Thymus (tissue), 11 donors: ENCODE results near the gene LRRIQ4. TPM values are rescaled to one million over a fixed set of nuclear protein-coding genes. Genes with fewer than 3 reads are reported as not detected.

Experiments
- DNase-seq, 9 donors: peaks; one replicate each; pipeline ENCODE4 v3.0.0-alpha.2; 2013; ENCODE audit warnings: low spot score in 9 of 9, low read depth in 6 of 9, missing footprints in 1 of 9
- H3K27ac ChIP-seq, 2 donors: one replicate each; pipeline ENCODE4 v1.5.1; 2013; ENCODE audit warnings: control low read depth in 1 of 2, low read depth in 1 of 2, low read length in 1 of 2, mild to moderate bottlenecking in 1 of 2, moderate library complexity in 1 of 2
- H3K27me3 ChIP-seq, 2 donors: one replicate each; pipeline ENCODE4 v1.5.1; 2013; ENCODE audit warnings: low read length in 1 of 2; ENCODE audit not compliant: control insufficient read depth in 2 of 2, insufficient read depth in 1 of 2
- H3K36me3 ChIP-seq, 2 donors: one replicate each; pipeline ENCODE4 v1.5.1; 2013; ENCODE audit warnings: low read length in 1 of 2, mild to moderate bottlenecking in 1 of 2, moderate library complexity in 1 of 2; ENCODE audit not compliant: control insufficient read depth in 2 of 2, insufficient read depth in 2 of 2
- H3K4me1 ChIP-seq, 2 donors: one replicate each; pipeline ENCODE4 v1.5.1; 2013; ENCODE audit warnings: low read length in 2 of 2; ENCODE audit not compliant: control insufficient read depth in 2 of 2, insufficient read depth in 2 of 2
- H3K4me3 ChIP-seq, 2 donors: one replicate each; pipeline ENCODE4 v1.5.1; 2013; ENCODE audit warnings: low read length in 2 of 2, control low read depth in 1 of 2, mild to moderate bottlenecking in 1 of 2
- H3K9me3 ChIP-seq, 2 donors: one replicate each; pipeline ENCODE4 v1.5.1; 2013; ENCODE audit warnings: low read length in 1 of 2, mild to moderate bottlenecking in 1 of 2; ENCODE audit not compliant: control insufficient read depth in 2 of 2, insufficient read depth in 1 of 2
- WGBS: extraction: QIAGEN DNeasy Blood & Tissue Kit; methylation state at CpG from one replicate; pipeline ENCODE4 v1.1.7; 2013; 5-methylcytosine and 5-hydroxymethylcytosine counted together
- polyA plus RNA-seq: library from polyadenylated mRNA; stranded (reverse); fragments of 200-250 nt; gene quantifications from one replicate; pipeline ENCODE4 v1.2.3, GENCODE V29; 2013
- total RNA-seq: library from RNA; stranded (reverse); fragments of 120-200 nt; gene quantifications from one replicate; pipeline ENCODE4 v1.2.4, GENCODE V29; 2013
- donor health status: healthy.

The LRRIQ4 gene
- total and polyA plus RNA-seq, 2 donors = 0.05 to 0.07 TPM

GRCh38 chr3:169772897-169773816 is 39.5 kb upstream of the LRRIQ4 start, which contains the start of gene MYNN:
Gene MYNN, plus strand, starts transcription at chr3:169773396. Its CDS starts 900 bp downstream, at chr3:169774296.
- Histone ChIP-seq H3K27me3 (peaks cover 0 to 2% of the 10 kb centered on the region in 2 donors), H3K9me3 (no peaks in the 10 kb centered on the region)
- WGBS = under 1% methylated on average over 61 of the region's 61 CpGs

GRCh38 chr3:169774186-169774585 is 38.5 kb upstream of the LRRIQ4 start:
- Histone ChIP-seq H3K4me1 (peaks cover 3 to 5% of the 10 kb centered on the region in 2 donors), H3K4me3 (peak overlapping the region; percentile 64 to 83), H3K36me3 (peaks cover 5 to 25% of the 10 kb centered on the region in 2 donors)

More at GRCh38 chr3:169772897-169773816, 39.5 kb upstream of the LRRIQ4 start, which contains the start of gene MYNN:
- peaks cover 0 to 18% of the 10 kb centered on the region in 2 donors for H3K36me3 ChIP-seq
- H3K27ac ChIP-seq = peak within 1 kb of the TSS; percentile 97 to 100
- H3K4me1 ChIP-seq = peaks cover 3 to 5% of the 10 kb centered on the region in 2 donors
- H3K4me3 ChIP-seq = peak within 1 kb of the TSS; percentile 64 to 83
- peak; percentile 89 to 98 (median 93) for DNase-seq

GRCh38 chr3:169777822-169778221 is 34.8 kb upstream of the LRRIQ4 start:
- H3K27me3 ChIP-seq = no peaks in the 10 kb centered on the region
- peaks cover 26 to 55% of the 10 kb centered on the region in 2 donors for H3K36me3 ChIP-seq
- no peak overlapping the region for H3K27ac ChIP-seq
- no peak overlapping the region for H3K4me3 ChIP-seq
- whole genome bisulfite sequencing = 87% methylated on average over 4 of the region's 4 CpGs
- H3K4me1 ChIP-seq = peaks cover 3 to 5% of the 10 kb centered on the region in 2 donors
- H3K9me3 ChIP-seq = no peaks in the 10 kb centered on the region
- no peak for DNase-seq

More at GRCh38 chr3:169774186-169774585, 38.5 kb upstream of the LRRIQ4 start:
- peak overlapping the region in 1 of 2 donors; percentile 97 for H3K27ac ChIP-seq
- DNase-seq = no peak
- H3K9me3 ChIP-seq = no peaks in the 10 kb centered on the region
- peaks cover 0 to 2% of the 10 kb centered on the region in 2 donors for H3K27me3 ChIP-seq
- WGBS = 78% methylated on average over 5 of the region's 5 CpGs

GRCh38 chr3:169780742-169781141 is 31.9 kb upstream of the LRRIQ4 start:
- H3K4me3 ChIP-seq = no peak overlapping the region
- no peak overlapping the region for H3K27ac ChIP-seq
- 24% methylated on average over 2 of the region's 2 CpGs for WGBS
- DNase-seq = no peak
- H3K4me1 ChIP-seq = no peaks in the 10 kb centered on the region
- H3K9me3 ChIP-seq = no peaks in the 10 kb centered on the region
- peaks cover 31 to 66% of the 10 kb centered on the region in 2 donors for H3K36me3 ChIP-seq
- no peaks in the 10 kb centered on the region for H3K27me3 ChIP-seq

GRCh38 chr3:169781209-169781855 is 31.3 kb upstream of the LRRIQ4 start:
- H3K4me3 ChIP-seq = no peak overlapping the region
- H3K4me1 ChIP-seq = no peaks in the 10 kb centered on the region
- DNase-seq = no peak
- H3K36me3 ChIP-seq = peaks cover 31 to 67% of the 10 kb centered on the region in 2 donors
- no peaks in the 10 kb centered on the region for H3K27me3 ChIP-seq
- WGBS = 97% methylated on average over 4 of the region's 4 CpGs
- no peaks in the 10 kb centered on the region for H3K9me3 ChIP-seq
- no peak overlapping the region for H3K27ac ChIP-seq

- Histone ChIP-seq H3K9me3 (no peaks in the 10 kb centered on the region), H3K4me3 (no peak overlapping the region), H3K36me3 (peaks cover 9 to 31% of the 10 kb centered on the region in 2 donors), H3K27ac (no peak overlapping the region), H3K4me1 (no peaks in the 10 kb centered on the region), H3K27me3 (no peaks in the 10 kb centered on the region)
- 99% methylated on average over 4 of the region's 4 CpGs for WGBS
- no peak for DNase-seq
Measured at GRCh38 chr3:169787120-169787519, 25.6 kb upstream of the LRRIQ4 start.

GRCh38 chr3:169787791-169788190 is 24.9 kb upstream of the LRRIQ4 start:
- Histone ChIP-seq H3K27ac (no peak overlapping the region), H3K4me1 (no peaks in the 10 kb centered on the region), H3K4me3 (no peak overlapping the region), H3K27me3 (no peaks in the 10 kb centered on the region), H3K36me3 (peaks cover 5 to 32% of the 10 kb centered on the region in 2 donors), H3K9me3 (no peaks in the 10 kb centered on the region)
- 99% methylated on average over 1 of the region's 1 CpG for WGBS
- no peak for DNase-seq

- DNase-seq = no peak
- Histone ChIP-seq H3K4me1 (no peaks in the 10 kb centered on the region), H3K27me3 (no peaks in the 10 kb centered on the region), H3K36me3 (peaks cover 5 to 26% of the 10 kb centered on the region in 2 donors), H3K27ac (no peak overlapping the region), H3K4me3 (no peak overlapping the region), H3K9me3 (no peaks in the 10 kb centered on the region)
Measured at GRCh38 chr3:169790219-169790618, 22.5 kb upstream of the LRRIQ4 start.
